ENCODE results near the gene MAP3K7. TPM values are rescaled to one million over a fixed set of nuclear protein-coding genes. Genes with fewer than 3 reads are reported as not detected.

Gene MAP3K7
- total and polyA plus RNA-seq, 10 donors: 15.6 to 56.9 (median 39.8) TPM

DNA sequence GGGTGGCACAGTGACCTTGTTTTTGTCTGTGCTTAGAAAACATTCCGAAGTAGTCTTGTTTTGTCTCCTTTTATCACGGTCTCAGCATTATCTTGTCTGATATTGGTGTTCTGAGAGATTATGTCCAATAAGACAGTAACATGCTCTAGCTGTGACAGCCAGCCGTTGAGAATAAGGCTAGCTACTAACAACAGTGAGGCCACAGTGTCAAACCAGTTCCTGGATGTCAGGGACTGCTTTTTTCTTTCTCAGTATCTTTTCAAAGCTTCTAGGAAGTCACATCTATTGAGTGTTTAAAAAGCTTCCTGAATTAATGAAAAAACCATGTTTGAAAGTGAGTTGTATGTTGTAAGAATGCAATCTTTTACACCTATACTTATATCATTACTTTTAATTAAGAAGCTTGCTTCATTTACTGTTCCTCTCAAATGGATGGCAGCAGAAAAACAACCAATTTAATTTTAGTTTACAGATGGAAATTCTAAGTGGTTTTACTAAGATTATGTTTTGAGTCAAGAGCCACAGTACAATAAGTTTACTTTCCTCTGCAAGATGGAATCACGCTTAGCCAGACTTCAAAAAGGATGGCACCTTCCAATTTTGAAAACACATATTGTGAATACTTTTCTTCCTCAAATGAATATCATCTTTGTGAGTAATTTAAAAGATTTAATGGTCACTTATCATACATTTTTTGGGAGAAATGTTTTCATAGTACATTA lies 53.1 kb downstream of the MAP3K7 start:
- no peaks in the 10 kb centered on the region for H3K9me3 ChIP-seq
- TF ChIP-seq CTCF (IDR thresholded peaks at IDR 0.05 in 8 of 11, conservative IDR thresholded peaks at IDR 0.05 in 3 of 11) (no peak), POLR2A (IDR thresholded peaks at IDR 0.05) (no peak), POLR2AphosphoS5 (IDR thresholded peaks at IDR 0.05) (no peak)
- peaks cover 0 to 21% (median 13%) of the 10 kb centered on the region in 6 donors for H3K4me1 ChIP-seq
- DNase-seq: no peak
- no peaks in the 10 kb centered on the region for H3K27me3 ChIP-seq (replicated peaks in 1 of 7)
- H3K27ac ChIP-seq: no peak overlapping the region
- peaks cover 0 to 82% (median 34%) of the 10 kb centered on the region in 6 donors for H3K36me3 ChIP-seq
- intact Hi-C loops (cut with DNase I; ENCODE audit: low total_unique reads): no loop called here
- no peak overlapping the region for H3K4me3 ChIP-seq
- 91 to 93% (median 91%) methylated on average over 4 of the region's 4 CpGs for WGBS, 5 donors

- intact Hi-C loops (cut with DNase I; ENCODE audit: low total_unique reads): no loop called here
- no peak overlapping the region for H3K27ac ChIP-seq
- H3K36me3 ChIP-seq: peaks cover 0 to 82% (median 31%) of the 10 kb centered on the region in 6 donors
- no peak for TF ChIP-seq CTCF (IDR thresholded peaks at IDR 0.05 in 8 of 11, conservative IDR thresholded peaks at IDR 0.05 in 3 of 11)
- TF ChIP-seq POLR2A (IDR thresholded peaks at IDR 0.05): no peak
- TF ChIP-seq POLR2AphosphoS5 (IDR thresholded peaks at IDR 0.05): no peak
- H3K27me3 ChIP-seq (replicated peaks in 1 of 7): no peaks in the 10 kb centered on the region
- no peaks in the 10 kb centered on the region for H3K4me1 ChIP-seq
- 82 to 87% (median 83%) methylated on average over 1 of the region's 1 CpG for WGBS, 5 donors
- no peak overlapping the region for H3K4me3 ChIP-seq
- DNase-seq: no peak
- H3K9me3 ChIP-seq: no peaks in the 10 kb centered on the region
Measured at GRCh38 chr6:90530882-90531281, 56.0 kb downstream of the MAP3K7 start.

DNA sequence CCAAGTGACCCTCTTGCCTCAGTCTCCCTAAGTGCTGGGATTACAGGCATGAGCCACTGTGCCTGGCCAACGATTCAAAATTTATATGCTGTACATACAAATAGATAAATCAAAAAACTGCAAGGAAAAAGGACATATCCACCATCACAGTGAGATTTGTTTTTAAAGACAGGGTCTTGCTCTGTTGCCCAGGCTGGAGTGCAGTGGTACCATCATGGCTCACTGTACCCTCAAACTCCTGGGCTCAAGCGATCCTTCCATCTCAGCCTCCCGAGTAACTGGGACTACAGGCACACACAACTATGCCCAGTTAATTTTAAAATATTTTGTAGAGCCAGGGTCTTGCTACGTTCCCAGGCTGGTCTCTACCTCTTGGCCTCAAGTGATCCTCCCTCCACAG lies 61.5 kb downstream of the MAP3K7 start:
- no peak overlapping the region for H3K27ac ChIP-seq
- H3K9me3 ChIP-seq: no peaks in the 10 kb centered on the region
- intact Hi-C loops (cut with DNase I; ENCODE audit: low total_unique reads): no loop called here
- WGBS, 5 donors: 86 to 100% (median 98%) methylated on average over 4 of the region's 4 CpGs
- DNase-seq: no peak
- TF ChIP-seq POLR2A (IDR thresholded peaks at IDR 0.05): no peak
- no peak for TF ChIP-seq POLR2AphosphoS5 (IDR thresholded peaks at IDR 0.05)
- TF ChIP-seq CTCF (IDR thresholded peaks at IDR 0.05 in 8 of 11, conservative IDR thresholded peaks at IDR 0.05 in 3 of 11): no peak
- peaks cover 0 to 75% (median 26%) of the 10 kb centered on the region in 6 donors for H3K36me3 ChIP-seq
- H3K4me1 ChIP-seq: peaks cover 0 to 4% (median 0%) of the 10 kb centered on the region in 6 donors
- no peak overlapping the region for H3K4me3 ChIP-seq
- H3K27me3 ChIP-seq (replicated peaks in 1 of 7): no peaks in the 10 kb centered on the region

DNA sequence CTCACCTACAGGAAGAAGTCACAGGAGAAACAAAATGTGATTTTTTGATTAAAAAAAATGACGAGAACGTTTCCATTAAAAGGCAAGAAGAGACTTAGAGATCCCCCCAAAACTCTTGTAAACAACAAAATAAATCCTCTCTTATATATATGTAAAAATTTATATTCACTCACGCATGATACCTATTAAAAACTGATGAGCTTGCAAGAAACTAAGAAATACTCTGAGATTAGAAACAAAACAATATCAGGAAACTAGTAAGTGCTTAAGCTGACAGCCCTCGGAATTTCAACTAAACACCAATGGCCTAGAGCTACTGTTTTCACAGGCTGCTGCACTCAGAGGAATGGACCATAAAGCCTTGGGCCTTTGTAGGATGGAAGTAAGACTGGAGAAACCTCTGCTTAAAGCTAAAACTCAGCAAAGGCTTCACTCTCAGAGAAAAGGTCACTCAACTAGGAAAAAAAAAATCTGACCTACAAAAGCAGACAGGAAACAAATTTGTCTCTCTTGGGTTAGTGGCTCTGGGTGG lies 63.0 kb downstream of the MAP3K7 start:
- Histone ChIP-seq H3K9me3 (no peaks in the 10 kb centered on the region), H3K4me1 (peaks cover 0 to 4% (median 0%) of the 10 kb centered on the region in 6 donors), H3K27ac (no peak overlapping the region), H3K36me3 (peaks cover 0 to 75% (median 36%) of the 10 kb centered on the region in 6 donors), H3K27me3 (replicated peaks in 1 of 7) (no peaks in the 10 kb centered on the region), H3K4me3 (no peak overlapping the region)
- no peak for DNase-seq
- TF ChIP-seq POLR2A (IDR thresholded peaks at IDR 0.05) (no peak), CTCF (IDR thresholded peaks at IDR 0.05 in 8 of 11, conservative IDR thresholded peaks at IDR 0.05 in 3 of 11) (no peak), POLR2AphosphoS5 (IDR thresholded peaks at IDR 0.05) (no peak)
- 80 to 87% (median 83%) methylated on average over 4 of the region's 4 CpGs for WGBS, 5 donors
- intact Hi-C loops (cut with DNase I; ENCODE audit: low total_unique reads): no loop called here
